Pancreas (tissue), 10 donors: ENCODE results near the gene DUSP9. TPM values are rescaled to one million over a fixed set of nuclear protein-coding genes. Genes with fewer than 3 reads are reported as not detected.

ENCODE experiments used
- ATAC-seq, 4 donors: fragments of 200-7000 bp; cut with Tn5 transposase; one replicate each; pipeline versions ENCODE4 v1.8.0 to v1.9.1; 2020; ENCODE audit warnings: mild to moderate bottlenecking in 4 of 4, moderate library complexity in 4 of 4
- DNase-seq, 6 donors: peaks; one replicate each; pipeline ENCODE4 v3.0.0-alpha.2; 2020
- FAIRE-seq: peaks from 2 replicates; lab custom pipeline; 2012; peaks lifted over from hg19 to GRCh38; lab: Jason Lieb, UNC
- H3K27ac ChIP-seq, 4 donors: fragments of 200-600 bp; sonication (generic); 1 replicate in 3 of 4; 2 replicates in 1 of 4; pipeline versions ENCODE4 v1.5.0 to v1.8.0; 2020
- H3K27me3 ChIP-seq, 4 donors: fragments of 200-600 bp; one replicate each; pipeline ENCODE4 v1.8.0; 2021
- H3K36me3 ChIP-seq, 3 donors: fragments of 200-600 bp; sonication (generic) in 1 of 3; one replicate each; pipeline versions ENCODE4 v1.5.0 to v1.8.0; 2020 to 2021
- H3K4me1 ChIP-seq, 3 donors: fragments of 200-600 bp; one replicate each; pipeline ENCODE4 v1.8.0; 2021
- H3K4me3 ChIP-seq, 4 donors: fragments of 200-600 bp; sonication (generic) in 2 of 4; one replicate each; pipeline versions ENCODE4 v1.5.0 to v1.8.0; 2020 to 2021
- H3K9me3 ChIP-seq, 4 donors: fragments of 200-600 bp; one replicate each; pipeline ENCODE4 v1.8.0; 2021
- WGBS, 2 donors: extraction: QIAGEN DNeasy Blood & Tissue Kit; methylation state at CpG; one replicate each; pipeline ENCODE4 v1.1.7; 2013; 5-methylcytosine and 5-hydroxymethylcytosine counted together
- intact Hi-C, 3 donors: fragments of 100-400 bp; cut with DNase I; formaldehyde crosslinking; loops; one replicate each; pipeline versions ENCODE4 v1.11.1 to v1.14.2; 2022
- polyA plus RNA-seq, 2 donors: library from polyadenylated mRNA; stranded (reverse); fragments of 200-250 nt; gene quantifications; one replicate each; pipeline ENCODE4 v1.2.3, GENCODE V29; 2013
- total RNA-seq, 6 donors: library from RNA; stranded (reverse); fragmentation: NEBNext Ultra II Directional in 4 of 6; extraction: Animal tissue kit (Norgen Biotek cat#: 25700) in 4 of 6; gene quantifications; one replicate each; pipeline versions ENCODE4 v1.2.1 to v1.2.4, GENCODE V29; 2021 to 2023
- TF ChIP-seq, protein P1 (sequence below), 4 donors: fragments of 200-600 bp; sonication (generic) in 3 of 4; IDR thresholded peaks; one replicate each; pipeline versions ENCODE4 v1.5.0 to v1.8.0; 2021; ENCODE audit warnings: antibody characterized with exemption in 4 of 4
- donor health status: healthy with polysubstance abuse.
- donor health status: DM: no; HTN: no; CAD: no; lungs with moderate emphysema.
- donor health status: DM: no; HTN: no; CAD: no.
- donor health status: control.
- donor health status: control.
- donor health status: Bipolar disorder and iron deficiency.
- donor health status: DM: yes; HTN: yes; CAD: no.
- donor health status: DM: no; HTN: no; CAD: no.
- donor health status: DM: no; HTN: no; CAD: no.
- donor health status: DM: yes; HTN: yes; CAD: no.

DUSP9 gene
- total and polyA plus RNA-seq, 8 donors = 0.07 to 0.28 (median 0.12) TPM; not detected in 4

DNA sequence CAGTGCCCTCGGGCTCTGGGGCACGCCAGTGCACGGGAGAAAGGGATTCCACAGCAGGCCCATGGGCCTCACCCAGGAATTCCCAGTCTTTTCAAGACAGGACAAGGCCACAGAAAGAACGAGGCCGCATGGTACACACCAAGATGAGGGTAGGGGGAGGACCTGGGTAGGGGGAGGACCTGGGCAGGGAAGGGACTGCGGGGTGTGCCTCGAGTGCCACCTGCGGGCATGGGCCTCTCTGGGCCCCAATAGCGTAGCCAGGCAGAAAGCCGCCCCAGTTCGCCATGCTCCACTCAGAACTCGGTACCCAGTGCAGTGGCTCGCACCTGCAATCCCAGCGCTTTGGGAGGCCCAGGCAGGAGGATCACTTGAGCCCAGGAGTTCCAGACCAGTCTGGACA, 14.0 kb upstream of the DUSP9 start:
- FAIRE-seq = no peak
- ATAC-seq = no peak
- Histone ChIP-seq H3K4me3 (no peak overlapping the region), H3K27ac (no peak overlapping the region), H3K9me3 (no peaks in the 10 kb centered on the region), H3K27me3 (no peaks in the 10 kb centered on the region), H3K36me3 (no peaks in the 10 kb centered on the region), H3K4me1 (no peaks in the 10 kb centered on the region)
- whole genome bisulfite sequencing, 2 donors = 91 to 94% methylated on average over 14 of the region's 14 CpGs
- TF ChIP-seq, protein P1, sequence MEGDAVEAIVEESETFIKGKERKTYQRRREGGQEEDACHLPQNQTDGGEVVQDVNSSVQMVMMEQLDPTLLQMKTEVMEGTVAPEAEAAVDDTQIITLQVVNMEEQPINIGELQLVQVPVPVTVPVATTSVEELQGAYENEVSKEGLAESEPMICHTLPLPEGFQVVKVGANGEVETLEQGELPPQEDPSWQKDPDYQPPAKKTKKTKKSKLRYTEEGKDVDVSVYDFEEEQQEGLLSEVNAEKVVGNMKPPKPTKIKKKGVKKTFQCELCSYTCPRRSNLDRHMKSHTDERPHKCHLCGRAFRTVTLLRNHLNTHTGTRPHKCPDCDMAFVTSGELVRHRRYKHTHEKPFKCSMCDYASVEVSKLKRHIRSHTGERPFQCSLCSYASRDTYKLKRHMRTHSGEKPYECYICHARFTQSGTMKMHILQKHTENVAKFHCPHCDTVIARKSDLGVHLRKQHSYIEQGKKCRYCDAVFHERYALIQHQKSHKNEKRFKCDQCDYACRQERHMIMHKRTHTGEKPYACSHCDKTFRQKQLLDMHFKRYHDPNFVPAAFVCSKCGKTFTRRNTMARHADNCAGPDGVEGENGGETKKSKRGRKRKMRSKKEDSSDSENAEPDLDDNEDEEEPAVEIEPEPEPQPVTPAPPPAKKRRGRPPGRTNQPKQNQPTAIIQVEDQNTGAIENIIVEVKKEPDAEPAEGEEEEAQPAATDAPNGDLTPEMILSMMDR (IDR thresholded peaks at IDR 0.05) = no peak
- intact Hi-C loops = no loop called here
- DNase-seq = peak in 1 of 6 donors; percentile 50

DNA sequence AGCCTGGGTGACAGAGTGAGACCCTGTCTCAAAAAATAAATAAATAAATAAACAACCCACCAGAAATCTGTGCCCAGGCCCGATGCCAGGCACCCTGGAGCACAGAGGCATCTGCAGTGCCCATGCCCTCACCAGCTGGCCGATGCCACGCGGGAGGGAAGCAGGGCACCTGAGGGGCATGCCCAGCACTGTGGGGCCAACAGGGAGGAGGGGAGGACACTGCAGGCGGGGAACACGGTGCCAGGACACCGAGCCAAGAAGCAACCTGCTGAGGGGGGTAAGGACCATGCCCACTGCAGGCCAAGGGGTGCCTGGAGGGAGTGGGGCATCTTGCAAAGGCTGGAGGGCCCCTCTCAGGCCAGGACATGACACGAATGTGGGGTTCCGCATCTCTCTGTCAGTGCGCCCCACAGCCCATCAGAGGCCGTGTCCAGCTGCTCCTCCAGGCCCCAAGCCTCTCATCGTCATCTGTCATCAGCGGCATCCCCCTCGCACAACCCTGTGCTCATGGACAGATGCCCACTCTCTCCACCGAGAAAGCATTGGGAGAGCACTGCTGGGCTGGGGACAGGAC, 13.3 kb upstream of the DUSP9 start:
- ATAC-seq = no peak
- Histone ChIP-seq H3K27me3 (no peaks in the 10 kb centered on the region), H3K4me3 (no peak overlapping the region), H3K9me3 (no peaks in the 10 kb centered on the region), H3K4me1 (no peaks in the 10 kb centered on the region), H3K27ac (no peak overlapping the region), H3K36me3 (no peaks in the 10 kb centered on the region)
- TF ChIP-seq, protein P1 (IDR thresholded peaks at IDR 0.05) = no peak
- FAIRE-seq = no peak
- DNase-seq = peak in 1 of 6 donors; percentile 64
- intact Hi-C loops = no loop called here
- WGBS, 2 donors = 69 to 76% methylated on average over 14 to 15 of the region's 15 CpGs

DNA sequence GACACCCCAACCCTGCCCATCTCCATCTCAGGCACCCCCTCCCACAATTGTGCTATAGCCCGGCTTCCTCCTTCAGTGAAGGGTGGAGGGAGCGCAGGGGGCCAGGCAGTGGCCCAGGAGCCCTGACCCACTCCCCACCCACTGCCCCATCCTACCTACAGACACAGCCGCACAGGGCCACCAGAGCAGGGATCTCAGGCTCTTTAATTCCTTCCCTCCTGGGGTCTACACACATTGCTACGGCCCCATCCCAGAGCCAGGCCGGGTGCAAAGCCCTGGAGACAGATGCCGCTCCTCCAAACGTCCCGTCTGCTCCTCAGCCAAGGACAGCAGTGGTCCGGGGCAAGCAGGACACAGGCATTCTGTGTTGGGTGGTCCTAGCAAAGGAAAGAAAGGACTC, 12.8 kb upstream of the DUSP9 start:
- no peaks in the 10 kb centered on the region for H3K27me3 ChIP-seq
- no peaks in the 10 kb centered on the region for H3K36me3 ChIP-seq
- ATAC-seq = no peak
- H3K9me3 ChIP-seq = no peaks in the 10 kb centered on the region
- no peak overlapping the region for H3K27ac ChIP-seq
- 66 to 82% methylated on average over 9 of the region's 9 CpGs for WGBS, 2 donors
- intact Hi-C loops = no loop called here
- H3K4me1 ChIP-seq = no peaks in the 10 kb centered on the region
- FAIRE-seq = no peak
- TF ChIP-seq, protein P1 (IDR thresholded peaks at IDR 0.05) = no peak
- peak in 1 of 6 donors; percentile 37 for DNase-seq
- H3K4me3 ChIP-seq = no peak overlapping the region

DNA sequence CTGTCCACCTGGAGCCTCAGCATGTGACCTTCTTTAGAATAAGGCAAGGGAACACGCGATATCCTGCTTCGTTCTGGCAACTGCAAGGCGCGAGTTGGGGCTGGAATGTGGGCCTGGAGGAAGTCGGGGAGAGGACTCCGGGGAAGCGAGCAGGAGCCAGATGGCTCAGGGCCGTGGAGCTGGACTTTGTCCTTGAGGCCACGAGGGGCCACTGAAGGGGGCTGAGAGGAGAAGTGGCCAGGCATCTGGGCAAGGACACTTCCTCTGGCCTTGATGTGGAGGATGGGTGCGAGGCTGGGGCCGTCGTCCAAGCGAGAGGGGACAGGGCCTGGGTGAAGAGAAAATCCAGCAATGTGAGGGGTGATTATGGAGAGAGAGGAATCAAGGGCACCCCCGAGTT, 12.2 kb upstream of the DUSP9 start:
- Histone ChIP-seq H3K9me3 (no peaks in the 10 kb centered on the region), H3K36me3 (no peaks in the 10 kb centered on the region), H3K4me1 (no peaks in the 10 kb centered on the region), H3K27ac (no peak overlapping the region), H3K27me3 (peaks cover 0 to 4% (median 0%) of the 10 kb centered on the region in 4 donors), H3K4me3 (no peak overlapping the region)
- FAIRE-seq = no peak
- peak in 2 of 4 donors; percentile 17 to 50 for ATAC-seq
- intact Hi-C loops = no loop called here
- 37 to 64% methylated on average over 15 of the region's 15 CpGs for WGBS, 2 donors
- TF ChIP-seq, protein P1 (IDR thresholded peaks at IDR 0.05) = no peak
- DNase-seq = peak in 1 of 6 donors; percentile 36

DNA sequence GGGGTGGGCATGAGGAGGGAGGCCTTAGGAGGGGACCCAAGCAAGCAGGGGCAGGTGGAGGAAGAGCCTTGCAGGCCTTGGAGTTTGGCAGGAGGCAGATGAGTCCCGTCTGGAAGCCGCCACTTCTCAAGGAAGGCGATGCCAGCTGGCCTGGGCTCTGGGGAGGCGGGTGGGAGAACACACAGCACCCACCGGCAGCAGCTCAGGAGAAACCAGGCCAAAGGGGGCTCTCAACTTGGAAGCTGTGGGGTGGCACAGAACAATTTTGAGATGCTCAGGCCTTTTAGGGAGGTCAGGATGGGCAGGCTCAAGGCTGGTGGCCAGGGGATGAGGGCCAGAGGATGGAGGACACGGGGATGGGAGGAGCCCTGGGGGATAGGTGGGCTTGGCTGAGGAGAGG, 11.6 kb upstream of the DUSP9 start:
- FAIRE-seq (no peak), ATAC-seq (no peak), DNase-seq (peak in 1 of 6 donors; percentile 60)
- Histone ChIP-seq H3K4me1 (no peaks in the 10 kb centered on the region), H3K27ac (no peak overlapping the region), H3K27me3 (peaks cover 0 to 4% (median 0%) of the 10 kb centered on the region in 4 donors), H3K4me3 (no peak overlapping the region), H3K9me3 (no peaks in the 10 kb centered on the region), H3K36me3 (no peaks in the 10 kb centered on the region)
- 87 to 88% methylated on average over 6 of the region's 6 CpGs for WGBS, 2 donors
- intact Hi-C loops = no loop called here
- TF ChIP-seq, protein P1 (IDR thresholded peaks at IDR 0.05) = no peak
